ENCODE measurements around the gene PRPSAP1.

PRPSAP1 gene

GRCh38 chr17:76383546-76384221 lies 30.0 kb upstream of the PRPSAP1 start:
- peak; percentile 41 to 59 for DNase-seq

GRCh38 chr17:76382803-76383545 lies 29.3 kb upstream of the PRPSAP1 start:
- DNase-seq = peak; percentile 59 to 72

- no peak for DNase-seq
Observed at GRCh38 chr17:76382351-76382802, 28.7 kb upstream of the PRPSAP1 start.

- peak; percentile 86 to 93 for DNase-seq
Observed at GRCh38 chr17:76381633-76382350, 28.1 kb upstream of the PRPSAP1 start.

GRCh38 chr17:76379646-76380376 lies 26.1 kb upstream of the PRPSAP1 start:
- DNase-seq = no peak

- DNase-seq = no peak
Observed at GRCh38 chr17:76379275-76379641, 25.5 kb upstream of the PRPSAP1 start.

GRCh38 chr17:76378548-76379274 lies 25.0 kb upstream of the PRPSAP1 start:
- DNase-seq = no peak

GRCh38 chr17:76376318-76377133 lies 22.8 kb upstream of the PRPSAP1 start:
- DNase-seq = no peak

- no peak for DNase-seq
Observed at GRCh38 chr17:76371656-76372628, 18.2 kb upstream of the PRPSAP1 start.

GRCh38 chr17:76370261-76370993 lies 16.7 kb upstream of the PRPSAP1 start:
- peak; percentile 17 to 30 for DNase-seq

GRCh38 chr17:76369804-76370203 lies 16.1 kb upstream of the PRPSAP1 start:
- DNase-seq = no peak

GRCh38 chr17:76369379-76369778 lies 15.7 kb upstream of the PRPSAP1 start:
- no peak for DNase-seq

GRCh38 chr17:76368545-76368944 lies 14.8 kb upstream of the PRPSAP1 start:
- no peak for DNase-seq

GRCh38 chr17:76367642-76368041 lies 13.9 kb upstream of the PRPSAP1 start:
- no peak for DNase-seq

GRCh38 chr17:76366247-76366646 lies 12.5 kb upstream of the PRPSAP1 start:
- no peak for DNase-seq

GRCh38 chr17:76365256-76365903 lies 11.7 kb upstream of the PRPSAP1 start:
- no peak for DNase-seq

GRCh38 chr17:76363107-76363842 lies 9.6 kb upstream of the PRPSAP1 start:
- no peak for DNase-seq

GRCh38 chr17:76360461-76360860 lies 6.7 kb upstream of the PRPSAP1 start:
- DNase-seq = no peak
